Activated CD8-positive, alpha-beta T cell treated with anti-CD3 and anti-CD28 coated beads for 36 hours (primary cell): ENCODE data around the gene MEIKIN. TPM values are rescaled to one million over a fixed set of nuclear protein-coding genes. Genes with fewer than 3 reads are reported as not detected.
A peak's percentile ranks its signal among the peaks of the same experiment; 100 is the strongest.

Experiments
- ATAC-seq: fragments of 200-7000 bp; cut with Tn5 transposase; one replicate; pipeline ENCODE4 v1.10.0; 2021; ENCODE audit warnings: mild to moderate bottlenecking, moderate library complexity
- CTCF ChIA-PET: fragments of 350-600 bp; sonication (Branson Sonifier 250); formaldehyde crosslinking; loops from one replicate; lab custom pipeline; 2021; ENCODE audit warnings: antibody characterized with exemption; lab: Charles Lee
- POLR2A ChIA-PET: fragments of 350-600 bp; sonication (Branson Sonifier 250); formaldehyde crosslinking; loops from one replicate; lab custom pipeline; 2021; ENCODE audit warnings: antibody characterized with exemption; lab: Charles Lee
- DNase-seq: peaks from one replicate; pipeline ENCODE4 v3.0.0-alpha.2; 2020
- H3K27ac Mint-ChIP-seq: one replicate; pipeline ENCODE4 v1.8.0; 2021; ENCODE audit warnings: mild to moderate bottlenecking, mixed read lengths
- H3K27me3 Mint-ChIP-seq: one replicate; pipeline ENCODE4 v1.8.0; 2021; ENCODE audit warnings: mixed read lengths
- H3K36me3 Mint-ChIP-seq: one replicate; pipeline ENCODE4 v1.8.0; 2021; ENCODE audit warnings: low read depth, mixed read lengths
- H3K4me1 Mint-ChIP-seq: one replicate; pipeline ENCODE4 v1.8.0; 2021; ENCODE audit warnings: low read depth, mixed read lengths
- H3K4me3 Mint-ChIP-seq: one replicate; pipeline ENCODE4 v1.8.0; 2021; ENCODE audit warnings: mild to moderate bottlenecking, moderate library complexity, mixed read lengths
- H3K9me3 Mint-ChIP-seq: one replicate; pipeline ENCODE4 v1.8.0; 2021; ENCODE audit warnings: mixed read lengths
- CTCF ChIP-seq: fragments of 200-600 bp; IDR thresholded peaks from one replicate; pipeline ENCODE4 v1.8.0; 2022; ENCODE audit warnings: antibody characterized with exemption, mild to moderate bottlenecking
- intact Hi-C: fragments of 100-400 bp; cut with micrococcal nuclease; formaldehyde crosslinking; loops from one replicate; pipeline ENCODE4 v1.10.0; 2022
- total RNA-seq, 2 experiments: library from RNA; stranded (reverse); gene quantifications; one replicate each; pipeline ENCODE4 v1.2.3, GENCODE V29; 2021

MEIKIN gene
- total RNA-seq, 2 experiments from 2014 or later, result not detected

GRCh38 chr5:131968396-131968954 lies 23.0 kb upstream of the MEIKIN start:
- ChIA-PET POLR2A (no interaction called here), CTCF (no interaction called here)
- Mint-ChIP-seq H3K4me3 (no peak overlapping the region), H3K27ac (no peak overlapping the region), H3K4me1 (peaks cover 8% of the 10 kb centered on the region), H3K9me3 (no peaks in the 10 kb centered on the region), H3K36me3 (peaks cover 4% of the 10 kb centered on the region), H3K27me3 (no peaks in the 10 kb centered on the region)
- TF ChIP-seq CTCF, result no peak
- ATAC-seq, result no peak
- no peak for DNase-seq
- intact Hi-C loops, result no loop called here

GRCh38 chr5:131966551-131966950 lies 21.1 kb upstream of the MEIKIN start:
- no peak for TF ChIP-seq CTCF
- peaks cover 3% of the 10 kb centered on the region for H3K36me3 Mint-ChIP-seq
- no peak overlapping the region for H3K4me3 Mint-ChIP-seq
- POLR2A ChIA-PET, result no interaction called here
- H3K9me3 Mint-ChIP-seq, result no peaks in the 10 kb centered on the region
- H3K4me1 Mint-ChIP-seq, result no peaks in the 10 kb centered on the region
- H3K27ac Mint-ChIP-seq, result no peak overlapping the region
- intact Hi-C loops, result no loop called here
- CTCF ChIA-PET, result no interaction called here
- H3K27me3 Mint-ChIP-seq, result no peaks in the 10 kb centered on the region
- no peak for ATAC-seq
- no peak for DNase-seq

- Mint-ChIP-seq H3K27ac (no peak overlapping the region), H3K4me3 (no peak overlapping the region), H3K36me3 (peaks cover 3% of the 10 kb centered on the region), H3K27me3 (no peaks in the 10 kb centered on the region), H3K9me3 (no peaks in the 10 kb centered on the region), H3K4me1 (no peaks in the 10 kb centered on the region)
- intact Hi-C loops, result no loop called here
- POLR2A ChIA-PET, result no interaction called here
- TF ChIP-seq CTCF, result no peak
- no peak for ATAC-seq
- DNase-seq, result no peak
- CTCF ChIA-PET, result no interaction called here
Observed at GRCh38 chr5:131965826-131966415, 20.5 kb upstream of the MEIKIN start.

- ATAC-seq, result peak; percentile 83
- POLR2A ChIA-PET, result no interaction called here
Observed at GRCh38 chr5:131959906-131960305, 14.4 kb upstream of the MEIKIN start.

More at GRCh38 chr5:131959906-131960305, 14.4 kb upstream of the MEIKIN start:
- TF ChIP-seq CTCF, result no peak
- peaks cover 16% of the 10 kb centered on the region for H3K4me1 Mint-ChIP-seq
- CTCF ChIA-PET, result interaction anchor here (1.0 kb wide), 1 partner anchor 11 kb away, joined by 3 read pairs; no protein-coding TSS in a partner anchor
- peak; percentile 40 for DNase-seq
- H3K4me3 Mint-ChIP-seq, result no peak overlapping the region
- intact Hi-C loops, result no loop called here
- H3K9me3 Mint-ChIP-seq, result no peaks in the 10 kb centered on the region
- peak overlapping the region; percentile 8 for H3K27ac Mint-ChIP-seq
- no peaks in the 10 kb centered on the region for H3K27me3 Mint-ChIP-seq
- H3K36me3 Mint-ChIP-seq, result peaks cover 9% of the 10 kb centered on the region
